ENCODE results near the gene GNG12.

GNG12 gene

GRCh38 chr1:67792741-67793458 is 40.4 kb downstream of the GNG12 start:
- DNase-seq (ENCODE audit: low spot score), result no peak
- in situ Hi-C loops (cut with MboI; ENCODE audit: low sequenced_read_pairs, unreplicated experiment), result no loop called here
- TF ChIP-seq CTCF (IDR thresholded peaks at IDR 0.05; ENCODE audit: borderline replicate concordance, control extremely low read depth, extremely low read depth, insufficient read depth, missing control alignments), result no peak

GRCh38 chr1:67792103-67792502 is 41.2 kb downstream of the GNG12 start:
- TF ChIP-seq CTCF (IDR thresholded peaks at IDR 0.05; ENCODE audit: borderline replicate concordance, control extremely low read depth, extremely low read depth, insufficient read depth, missing control alignments), result no peak
- no peak for DNase-seq (ENCODE audit: low spot score)
- in situ Hi-C loops (cut with MboI; ENCODE audit: low sequenced_read_pairs, unreplicated experiment), result no loop called here

- in situ Hi-C loops (cut with MboI; ENCODE audit: low sequenced_read_pairs, unreplicated experiment), result no loop called here
- DNase-seq (ENCODE audit: low spot score), result no peak
- TF ChIP-seq CTCF (IDR thresholded peaks at IDR 0.05; ENCODE audit: borderline replicate concordance, control extremely low read depth, extremely low read depth, insufficient read depth, missing control alignments), result no peak
Observed at GRCh38 chr1:67791686-67792085, 41.6 kb downstream of the GNG12 start.

- no peak for TF ChIP-seq CTCF (IDR thresholded peaks at IDR 0.05; ENCODE audit: borderline replicate concordance, control extremely low read depth, extremely low read depth, insufficient read depth, missing control alignments)
- DNase-seq (ENCODE audit: low spot score), result no peak
- in situ Hi-C loops (cut with MboI; ENCODE audit: low sequenced_read_pairs, unreplicated experiment), result no loop called here
Observed at GRCh38 chr1:67791261-67791660, 42.0 kb downstream of the GNG12 start.

GRCh38 chr1:67790201-67790692 is 43.0 kb downstream of the GNG12 start:
- no peak for DNase-seq (ENCODE audit: low spot score)
- TF ChIP-seq CTCF (IDR thresholded peaks at IDR 0.05; ENCODE audit: borderline replicate concordance, control extremely low read depth, extremely low read depth, insufficient read depth, missing control alignments), result no peak
- in situ Hi-C loops (cut with MboI; ENCODE audit: low sequenced_read_pairs, unreplicated experiment), result no loop called here

GRCh38 chr1:67789551-67789950 is 43.7 kb downstream of the GNG12 start:
- TF ChIP-seq CTCF (IDR thresholded peaks at IDR 0.05; ENCODE audit: borderline replicate concordance, control extremely low read depth, extremely low read depth, insufficient read depth, missing control alignments), result no peak
- in situ Hi-C loops (cut with MboI; ENCODE audit: low sequenced_read_pairs, unreplicated experiment), result no loop called here

More at GRCh38 chr1:67789551-67789950, 43.7 kb downstream of the GNG12 start:
- no peak for DNase-seq (ENCODE audit: low spot score)
